ENCODE results near the gene HOXD9.

HOXD9 gene

DNA sequence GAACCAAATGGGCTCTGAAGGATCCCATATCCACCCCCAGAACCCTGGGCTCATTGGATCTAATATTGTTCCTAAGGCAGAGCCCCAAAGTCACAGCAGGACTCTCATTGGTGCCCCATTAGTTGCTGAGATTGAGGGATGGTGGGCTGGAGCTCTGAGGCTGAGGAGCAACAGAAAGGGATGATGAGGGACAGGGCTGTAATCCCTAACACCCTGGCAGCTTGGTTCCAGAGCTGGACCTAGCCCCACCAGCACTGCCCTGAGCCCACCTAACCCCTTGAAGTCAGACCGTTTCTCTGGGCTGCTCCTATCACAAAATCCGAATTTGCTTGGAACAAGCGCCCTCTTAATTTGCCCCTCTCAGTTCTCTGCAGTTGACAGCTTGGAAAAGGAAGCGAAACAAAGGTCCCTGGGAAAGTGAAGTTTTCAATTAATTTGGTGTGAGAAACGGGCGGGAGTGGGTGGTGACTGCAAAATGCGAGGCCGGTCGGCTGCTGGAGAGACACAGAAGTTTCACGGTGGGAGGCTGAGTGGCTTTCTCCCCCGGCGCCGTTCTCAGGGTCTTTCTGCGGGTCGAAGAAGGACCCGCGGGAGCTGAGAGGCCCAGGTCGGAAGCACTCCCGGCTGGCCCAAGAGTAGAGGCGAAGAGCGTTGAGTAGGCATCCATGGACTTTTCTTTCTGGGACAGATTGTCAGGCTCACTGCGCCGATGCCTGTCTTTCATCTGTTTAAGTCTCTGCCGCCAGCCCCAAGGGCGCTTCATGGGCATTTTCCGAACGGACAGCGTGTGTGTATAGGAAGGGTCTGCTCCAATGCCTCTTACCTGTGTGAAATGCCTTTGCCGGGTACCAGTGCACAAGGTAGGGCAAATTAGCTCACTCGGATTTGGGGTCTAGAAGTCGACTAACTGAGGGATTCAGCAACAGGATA, 30.9 kb upstream of the HOXD9 start:
- DNase-seq (ENCODE audit: low read depth), result no peak
- no peak overlapping the region for H3K4me3 ChIP-seq (ENCODE audit: low read depth, low read length)
- TF ChIP-seq, protein P1, sequence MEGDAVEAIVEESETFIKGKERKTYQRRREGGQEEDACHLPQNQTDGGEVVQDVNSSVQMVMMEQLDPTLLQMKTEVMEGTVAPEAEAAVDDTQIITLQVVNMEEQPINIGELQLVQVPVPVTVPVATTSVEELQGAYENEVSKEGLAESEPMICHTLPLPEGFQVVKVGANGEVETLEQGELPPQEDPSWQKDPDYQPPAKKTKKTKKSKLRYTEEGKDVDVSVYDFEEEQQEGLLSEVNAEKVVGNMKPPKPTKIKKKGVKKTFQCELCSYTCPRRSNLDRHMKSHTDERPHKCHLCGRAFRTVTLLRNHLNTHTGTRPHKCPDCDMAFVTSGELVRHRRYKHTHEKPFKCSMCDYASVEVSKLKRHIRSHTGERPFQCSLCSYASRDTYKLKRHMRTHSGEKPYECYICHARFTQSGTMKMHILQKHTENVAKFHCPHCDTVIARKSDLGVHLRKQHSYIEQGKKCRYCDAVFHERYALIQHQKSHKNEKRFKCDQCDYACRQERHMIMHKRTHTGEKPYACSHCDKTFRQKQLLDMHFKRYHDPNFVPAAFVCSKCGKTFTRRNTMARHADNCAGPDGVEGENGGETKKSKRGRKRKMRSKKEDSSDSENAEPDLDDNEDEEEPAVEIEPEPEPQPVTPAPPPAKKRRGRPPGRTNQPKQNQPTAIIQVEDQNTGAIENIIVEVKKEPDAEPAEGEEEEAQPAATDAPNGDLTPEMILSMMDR (IDR thresholded peaks at IDR 0.05; ENCODE audit: control insufficient read depth, extremely low read depth, insufficient read depth), result no peak

DNA sequence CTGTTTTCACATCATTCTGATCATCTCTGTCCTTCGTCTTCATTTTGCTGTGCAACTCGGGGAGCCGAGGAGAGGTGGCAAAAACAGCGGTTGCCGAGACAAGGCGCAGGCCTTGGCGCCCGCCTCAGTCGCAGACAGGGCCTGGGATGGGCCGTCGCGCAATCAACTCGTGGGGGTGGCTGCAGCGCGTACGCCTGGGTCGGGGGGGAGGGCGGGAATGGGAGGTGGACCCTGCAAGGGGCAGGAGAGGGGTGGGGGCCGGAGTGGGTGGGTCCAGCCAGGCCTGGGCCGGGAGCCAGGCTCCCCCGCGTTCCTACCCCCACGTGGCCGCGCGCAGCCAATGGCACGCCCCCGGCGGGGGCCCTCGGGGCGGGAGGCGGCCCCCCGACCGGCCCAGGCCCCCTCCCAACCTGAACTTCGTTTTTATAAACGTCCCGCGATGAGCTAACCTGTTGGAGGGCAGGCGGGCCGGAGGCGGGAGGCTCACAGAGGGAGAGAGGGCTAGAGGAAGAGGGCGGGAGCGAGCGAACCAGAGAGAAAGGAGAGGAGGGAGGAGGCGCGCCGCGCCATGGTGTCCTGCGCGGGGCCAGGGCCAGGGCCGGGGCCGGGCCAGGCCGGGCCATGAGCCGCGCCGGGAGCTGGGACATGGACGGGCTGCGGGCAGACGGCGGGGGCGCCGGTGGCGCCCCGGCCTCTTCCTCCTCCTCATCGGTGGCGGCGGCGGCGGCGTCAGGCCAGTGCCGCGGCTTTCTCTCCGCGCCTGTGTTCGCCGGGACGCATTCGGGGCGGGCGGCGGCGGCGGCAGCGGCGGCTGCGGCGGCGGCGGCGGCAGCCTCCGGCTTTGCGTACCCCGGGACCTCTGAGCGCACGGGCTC, 30.0 kb upstream of the HOXD9 start, which contains the start of gene HOXD13:
HOXD13 (plus strand) TSS at position 452 of the 875 bp plus-strand sequence; CDS start at position 622, 170 bp downstream.
- no peak for DNase-seq (ENCODE audit: low read depth)
- TF ChIP-seq, protein P1 (IDR thresholded peaks at IDR 0.05; ENCODE audit: control insufficient read depth, extremely low read depth, insufficient read depth), result no peak
- H3K4me3 ChIP-seq (ENCODE audit: low read depth, low read length), result peak within 1 kb of the TSS; percentile 34

DNA sequence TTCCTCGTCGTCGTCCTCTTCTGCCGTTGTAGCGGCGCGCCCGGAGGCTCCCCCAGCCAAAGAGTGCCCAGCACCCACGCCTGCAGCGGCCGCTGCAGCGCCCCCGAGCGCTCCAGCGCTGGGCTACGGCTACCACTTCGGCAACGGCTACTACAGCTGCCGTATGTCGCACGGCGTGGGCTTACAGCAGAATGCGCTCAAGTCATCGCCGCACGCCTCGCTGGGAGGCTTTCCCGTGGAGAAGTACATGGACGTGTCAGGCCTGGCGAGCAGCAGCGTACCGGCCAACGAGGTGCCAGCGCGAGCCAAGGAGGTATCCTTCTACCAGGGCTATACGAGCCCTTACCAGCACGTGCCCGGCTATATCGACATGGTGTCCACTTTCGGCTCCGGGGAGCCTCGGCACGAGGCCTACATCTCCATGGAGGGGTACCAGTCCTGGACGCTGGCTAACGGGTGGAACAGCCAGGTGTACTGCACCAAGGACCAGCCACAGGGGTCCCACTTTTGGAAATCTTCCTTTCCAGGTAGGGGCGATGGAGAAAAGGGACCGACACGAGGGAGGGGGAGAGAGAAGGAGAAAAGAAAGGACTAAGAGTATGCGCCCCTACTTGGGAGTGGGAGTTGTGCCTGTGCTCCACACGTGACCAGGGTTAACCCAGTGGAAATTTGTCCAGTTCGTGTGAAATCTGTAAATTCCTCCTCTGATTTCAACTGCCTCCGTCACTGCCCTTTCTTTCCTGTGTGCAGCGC, 29.2 kb upstream of the HOXD9 start:
- TF ChIP-seq, protein P1 (IDR thresholded peaks at IDR 0.05; ENCODE audit: control insufficient read depth, extremely low read depth, insufficient read depth), result peak; percentile 26
- H3K4me3 ChIP-seq (ENCODE audit: low read depth, low read length), result peak overlapping the region; percentile 34
- DNase-seq (ENCODE audit: low read depth), result no peak

DNA sequence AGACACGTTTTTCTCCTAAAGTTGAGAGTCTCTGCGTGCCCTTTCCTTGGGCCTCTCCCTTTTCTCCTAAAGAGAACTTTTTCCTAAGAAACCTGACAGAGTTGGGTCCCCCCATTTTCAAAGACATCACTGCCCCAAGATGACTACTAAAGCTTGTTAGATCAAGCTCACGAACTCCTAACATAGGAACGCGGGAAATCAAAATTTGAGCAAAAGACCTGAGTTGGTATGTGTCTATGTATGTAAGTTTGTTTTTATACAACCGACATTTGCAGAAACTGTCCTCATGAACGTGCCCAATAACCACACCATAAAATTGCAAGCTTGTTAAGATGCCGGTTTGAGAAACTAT, 28.6 kb upstream of the HOXD9 start:
- TF ChIP-seq, protein P1 (IDR thresholded peaks at IDR 0.05; ENCODE audit: control insufficient read depth, extremely low read depth, insufficient read depth), result no peak
- no peak overlapping the region for H3K4me3 ChIP-seq (ENCODE audit: low read depth, low read length)
- DNase-seq (ENCODE audit: low read depth), result no peak

DNA sequence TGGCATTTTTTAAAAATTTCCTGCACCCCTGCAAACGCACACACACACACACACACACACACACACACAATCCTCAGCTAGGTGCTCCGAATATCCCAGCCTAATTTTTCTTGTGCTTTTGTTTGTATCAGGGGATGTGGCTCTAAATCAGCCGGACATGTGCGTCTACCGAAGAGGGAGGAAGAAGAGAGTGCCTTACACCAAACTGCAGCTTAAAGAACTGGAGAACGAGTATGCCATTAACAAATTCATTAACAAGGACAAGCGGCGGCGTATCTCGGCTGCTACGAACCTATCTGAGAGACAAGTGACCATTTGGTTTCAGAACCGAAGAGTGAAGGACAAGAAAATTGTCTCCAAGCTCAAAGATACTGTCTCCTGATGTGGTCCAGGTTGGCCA, 28.2 kb upstream of the HOXD9 start:
- no peak overlapping the region for H3K4me3 ChIP-seq (ENCODE audit: low read depth, low read length)
- TF ChIP-seq, protein P1 (IDR thresholded peaks at IDR 0.05; ENCODE audit: control insufficient read depth, extremely low read depth, insufficient read depth), result no peak
- no peak for DNase-seq (ENCODE audit: low read depth)

DNA sequence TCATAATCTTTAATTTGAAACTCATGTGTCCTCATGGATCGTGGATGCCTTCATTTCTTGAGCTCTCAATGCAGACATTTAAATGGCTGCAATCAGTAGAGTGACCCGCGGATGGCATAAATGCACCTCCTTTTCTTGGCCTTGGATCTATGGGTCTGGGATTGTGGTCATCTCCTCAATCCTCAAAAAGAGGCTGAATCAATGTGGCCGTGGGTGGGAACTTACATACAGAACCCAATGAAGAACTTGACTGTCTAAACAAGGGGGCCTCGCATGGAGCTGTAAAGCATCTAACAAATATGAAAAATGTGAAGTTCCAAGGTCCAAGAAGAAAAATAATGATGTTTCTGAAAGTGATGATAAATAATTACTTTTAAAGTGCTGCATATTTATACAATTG, 27.1 kb upstream of the HOXD9 start:
- H3K4me3 ChIP-seq (ENCODE audit: low read depth, low read length), result no peak overlapping the region
- TF ChIP-seq, protein P1 (IDR thresholded peaks at IDR 0.05; ENCODE audit: control insufficient read depth, extremely low read depth, insufficient read depth), result no peak
- no peak for DNase-seq (ENCODE audit: low read depth)
